HCT116 (cell line): ENCODE measurements around the gene SEMA3F. TPM values are rescaled to one million over a fixed set of nuclear protein-coding genes. Genes with fewer than 3 reads are reported as not detected.

Experiments used
- ATAC-seq: fragments of 200-7000 bp; cut with Tn5 transposase; 2 replicates; pipeline ENCODE4 v1.9.1; 2020; ENCODE audit warnings: mild to moderate bottlenecking, moderate library complexity
- BruUV-seq: library from RNA; stranded (reverse); fragments of 400-500 nt; replicated peaks from 2 replicates; lab custom pipeline; 2021; lab: Mats Ljungman, UMichigan
- CTCF ChIA-PET: fragments of 300-600 bp; sonication (Branson Sonifier 250); formaldehyde crosslinking; loops from one replicate; lab custom pipeline; 2021; ENCODE audit warnings: antibody characterized with exemption; lab: Charles Lee
- POLR2A ChIA-PET: fragments of 300-600, 350-600 bp; sonication (Branson Sonifier 250); formaldehyde crosslinking; loops from one replicate; lab custom pipeline; 2021; ENCODE audit warnings: antibody characterized with exemption; lab: Charles Lee
- RAD21 ChIA-PET, 2 experiments: fragments of 300-600 bp; sonication (Branson Sonifier 250); formaldehyde crosslinking; loops; one replicate each; lab custom pipeline; 2023; ENCODE audit warnings: low total read pairs in 2 of 2; ENCODE audit not compliant: uncharacterized antibody in 2 of 2, unreplicated experiment in 2 of 2, low non-redundant PET in 1 of 2; lab: Charles Lee
- DNase-seq: peaks from one replicate; pipeline ENCODE4 v3.0.0-alpha.2; 2010; ENCODE audit warnings: low read depth, low spot score
- H2AFZ ChIP-seq: fragments of 200-600 bp; shearing (Covaris generic), sonication (generic); 2 replicates; pipeline ENCODE4 v1.6.1; 2017; ENCODE audit warnings: low read depth, mixed run types, mixed read lengths, antibody characterized with exemption, low read length; ENCODE audit not compliant: poor library complexity, severe bottlenecking
- H3K27ac ChIP-seq: 2 replicates; pipeline ENCODE4 v1.5.1; 2012; ENCODE audit warnings: low read depth, low read length
- H3K27me3 ChIP-seq: fragments of 200-600 bp; sonication (generic); 2 replicates; pipeline ENCODE4 v1.6.1; 2016; ENCODE audit warnings: mixed run types, low read length, mixed read lengths; ENCODE audit not compliant: insufficient read depth
- H3K36me3 ChIP-seq, 2 experiments: fragments of 200-500 bp in 1 of 2; fragments of 200-600 bp in 1 of 2; sonication (Bioruptor generic) in 1 of 2; sonication (generic) in 1 of 2; 2 replicates each; pipeline versions ENCODE4 v1.5.1 to v1.6.1; 2014 to 2016; ENCODE audit warnings: low read length in 2 of 2, inconsistent platforms in 1 of 2, mixed read lengths in 1 of 2, mixed run types in 1 of 2; ENCODE audit not compliant: insufficient read depth in 2 of 2, control insufficient read depth in 1 of 2
- H3K4me1 ChIP-seq, 2 experiments: fragments of 200-600 bp in 1 of 2; sonication (generic) in 1 of 2; 2 replicates each; pipeline versions ENCODE4 v1.5.1 to v1.6.1; 2012 to 2017; ENCODE audit warnings: low read length in 2 of 2, inconsistent platforms in 1 of 2, mild to moderate bottlenecking in 1 of 2, mixed read lengths in 1 of 2, mixed run types in 1 of 2, moderate library complexity in 1 of 2; ENCODE audit not compliant: insufficient read depth in 2 of 2, control insufficient read depth in 1 of 2
- H3K4me2 ChIP-seq: fragments of 200-600 bp; sonication (generic); 2 replicates; pipeline ENCODE4 v1.6.1; 2017; ENCODE audit warnings: mixed run types, low read length, mixed read lengths
- H3K4me3 ChIP-seq, 2 experiments: fragments of 200-600 bp in 1 of 2; sonication (generic) in 1 of 2; replicated peaks in 1 of 2; 2 replicates each; pipeline ENCODE4 v1.5.1; 2011 to 2016; ENCODE audit warnings: low read length in 2 of 2, control low read depth in 1 of 2, low read depth in 1 of 2, mild to moderate bottlenecking in 1 of 2, mixed read lengths in 1 of 2, mixed run types in 1 of 2
- H3K79me2 ChIP-seq: fragments of 200-600 bp; sonication (generic); 2 replicates; pipeline ENCODE4 v1.6.1; 2017; ENCODE audit warnings: mild to moderate bottlenecking, mixed run types, low read length, moderate library complexity, mixed read lengths; ENCODE audit not compliant: insufficient read depth
- H3K9ac ChIP-seq: fragments of 200-600 bp; sonication (generic); 2 replicates; pipeline ENCODE4 v1.6.1; 2016; ENCODE audit warnings: low read length, mixed read lengths
- H3K9me2 ChIP-seq: fragments of 200-600 bp; sonication (generic), shearing (Covaris generic); 2 replicates; pipeline ENCODE4 v1.6.1; 2017; ENCODE audit warnings: mixed run types, mild to moderate bottlenecking, moderate library complexity; ENCODE audit not compliant: insufficient read depth
- H3K9me3 ChIP-seq, 2 experiments: fragments of 200-500 bp in 1 of 2; fragments of 200-600 bp in 1 of 2; sonication (Bioruptor generic) in 1 of 2; sonication (generic) in 1 of 2; 2 replicates each; pipeline ENCODE4 v1.6.1; 2014 to 2017; ENCODE audit warnings: low read length in 2 of 2, mixed read lengths in 2 of 2, inconsistent platforms in 1 of 2, low read depth in 1 of 2, mild to moderate bottlenecking in 1 of 2, mixed run types in 1 of 2, moderate library complexity in 1 of 2; ENCODE audit not compliant: control insufficient read depth in 1 of 2, insufficient read depth in 1 of 2
- H4K20me1 ChIP-seq: fragments of 200-600 bp; sonication (generic), shearing (Covaris generic); 2 replicates; pipeline ENCODE4 v1.6.1; 2017; ENCODE audit warnings: mixed run types, mild to moderate bottlenecking, moderate library complexity; ENCODE audit not compliant: insufficient read depth
- CTCF ChIP-seq, 3 experiments: fragments of 200-600 bp in 1 of 3; sonication (generic) in 1 of 3; IDR thresholded peaks in 2 of 3; conservative IDR thresholded peaks in 1 of 3; 2 replicates each; pipeline ENCODE4 v1.5.1; 2012 to 2017; ENCODE audit warnings: low read depth in 2 of 3, low read length in 2 of 3, antibody characterized with exemption in 1 of 3, borderline replicate concordance in 1 of 3, control low read depth in 1 of 3, mild to moderate bottlenecking in 1 of 3, mixed read lengths in 1 of 3, mixed run types in 1 of 3, moderate library complexity in 1 of 3; ENCODE audit not compliant: insufficient read depth in 1 of 3
- POLR2AphosphoS5 ChIP-seq: IDR thresholded peaks from 2 replicates; pipeline ENCODE4 v1.6.1; 2011; ENCODE audit warnings: mild to moderate bottlenecking, low read depth, low read length, moderate library complexity
- RAD21 ChIP-seq: IDR thresholded peaks from 2 replicates; pipeline ENCODE4 v1.6.1; 2012; ENCODE audit warnings: low read depth, mild to moderate bottlenecking
- SRF ChIP-seq: IDR thresholded peaks from 2 replicates; pipeline ENCODE4 v1.6.1; 2012; ENCODE audit warnings: low read depth
- intact Hi-C: fragments of 100-400 bp; cut with micrococcal nuclease; formaldehyde crosslinking; loops from 2 replicates; pipeline ENCODE4 v1.10.0; 2022
- total RNA-seq: library from RNA; stranded (reverse); gene quantifications from one replicate; pipeline ENCODE4 v1.2.1, GENCODE V29; 2021; ENCODE audit not compliant: unreplicated experiment
- TF ChIP-seq, protein P1 (sequence below): IDR thresholded peaks from 2 replicates; pipeline ENCODE4 v1.6.1; 2011; ENCODE audit warnings: mild to moderate bottlenecking, low read length, moderate library complexity; ENCODE audit not compliant: insufficient replicate concordance; ENCODE audit errors: extremely low read depth

Gene SEMA3F
- total RNA-seq, 1 experiment from 2014 or later = 15.7 TPM

- Histone ChIP-seq H3K9me2 (no peaks in the 10 kb centered on the region), H3K9me3 (no peaks in the 10 kb centered on the region), H3K79me2 (no peaks in the 10 kb centered on the region), H4K20me1 (no peaks in the 10 kb centered on the region), H3K4me2 (no peak overlapping the region), H2AFZ (no peak overlapping the region), H3K4me3 (no peak overlapping the region), H3K4me1 (no peaks in the 10 kb centered on the region), H3K9ac (no peak overlapping the region), H3K36me3 (peaks cover 35 to 40% of the 10 kb centered on the region in 2 experiments), H3K27me3 (no peaks in the 10 kb centered on the region), H3K27ac (no peak overlapping the region)
- RAD21 ChIA-PET = no interaction called here
- no peak for ATAC-seq
- CTCF ChIA-PET = interaction anchor here (1.1 to 2.9 kb wide), 6 partner anchors 9 to 140 kb away, joined by 3 to 13 read pairs (median 4); partner anchors contain the start of gene GNAT1
- intact Hi-C loops = loop anchor here (1.0 to 5.0 kb wide), 3 partner anchors 69 to 152 kb away; no protein-coding TSS in a partner anchor
- TSS peak; percentile 8 for BruUV-seq
- POLR2A ChIA-PET = no interaction called here
- no peak for DNase-seq
- TF ChIP-seq SRF = no peak
- 0 out of 2 replicates have a peak, but pooled peaks have one; percentile 12 for TF ChIP-seq POLR2AphosphoS5
These were observed 34.6 kb upstream of the SEMA3F start for GRCh38 chr3:50120364-50121071.

DNA sequence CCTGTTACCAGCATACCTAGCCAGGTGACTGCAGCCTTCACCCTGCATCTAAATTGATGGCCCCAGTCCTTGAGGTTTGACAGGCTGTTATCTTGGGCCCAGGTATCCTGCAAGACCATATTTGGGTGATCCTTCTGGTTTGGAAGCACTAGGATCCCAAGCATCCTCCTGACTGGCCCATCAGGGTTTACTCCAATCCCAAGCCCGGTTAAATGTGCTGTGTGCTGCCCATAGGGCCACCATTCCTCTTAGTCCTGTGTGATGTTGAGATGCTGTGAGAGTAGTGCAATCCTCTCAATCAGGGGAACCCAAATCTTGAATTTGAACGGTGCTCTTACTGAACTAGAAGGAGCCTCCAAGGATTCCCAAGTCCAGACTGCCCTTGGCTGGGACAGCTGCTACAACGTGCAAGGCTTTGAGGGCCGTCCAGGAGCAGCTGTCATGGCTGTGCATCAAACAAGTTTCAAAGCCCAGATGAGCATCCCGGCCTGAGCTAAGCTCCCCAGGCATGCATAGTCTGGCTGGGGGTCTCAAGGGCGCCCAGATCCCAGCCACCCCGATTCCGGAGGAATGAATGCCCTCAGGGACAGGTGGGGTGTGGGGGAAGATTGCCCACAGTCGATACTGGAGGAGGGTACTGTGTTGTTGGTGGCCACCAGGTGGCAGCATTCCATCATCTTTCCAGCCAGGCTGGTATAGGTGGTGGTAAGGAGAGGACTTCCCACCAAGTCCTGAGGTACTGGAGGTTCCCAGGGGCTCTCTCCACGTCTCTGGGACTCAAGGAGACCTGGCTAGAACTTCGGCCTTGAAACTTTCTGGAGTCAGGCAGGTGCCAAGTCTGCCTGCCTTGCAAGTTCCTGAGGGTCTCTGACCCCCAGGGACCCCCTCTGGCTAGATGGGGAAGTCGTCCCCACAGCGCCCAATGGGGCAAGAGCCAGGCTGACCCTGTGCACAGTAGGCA is 33.8 kb upstream of the SEMA3F start:
- no peaks in the 10 kb centered on the region for H3K9me3 ChIP-seq
- no peak overlapping the region for H3K4me2 ChIP-seq
- no peaks in the 10 kb centered on the region for H3K79me2 ChIP-seq
- BruUV-seq = no TSS peak
- intact Hi-C loops = loop anchor here (1.0 to 5.0 kb wide), 3 partner anchors 68 to 151 kb away; no protein-coding TSS in a partner anchor
- H3K9me2 ChIP-seq = no peaks in the 10 kb centered on the region
- no peaks in the 10 kb centered on the region for H3K4me1 ChIP-seq
- no peaks in the 10 kb centered on the region for H3K27me3 ChIP-seq
- ChIA-PET RAD21 (no interaction called here), CTCF (interaction anchor here (1.2 to 2.9 kb wide), 3 partner anchors 68 to 105 kb away, joined by 4 to 13 read pairs (median 4); partner anchors contain the start of gene GNAT1), POLR2A (no interaction called here)
- DNase-seq (peak; percentile 56), ATAC-seq (peak; percentile 94)
- H3K36me3 ChIP-seq = peaks cover 30 to 31% of the 10 kb centered on the region in 2 experiments
- TF ChIP-seq CTCF (IDR thresholded peaks at IDR 0.05 in 2 of 3, conservative IDR thresholded peaks at IDR 0.05 in 1 of 3; ENCODE audit: borderline replicate concordance in 1 of 3, insufficient read depth in 1 of 3, low read depth in 2 of 3, low read length in 2 of 3) (peak; percentile 81 to 84 (median 82)), RAD21 (peak; percentile 91)
- TF ChIP-seq, protein P1, sequence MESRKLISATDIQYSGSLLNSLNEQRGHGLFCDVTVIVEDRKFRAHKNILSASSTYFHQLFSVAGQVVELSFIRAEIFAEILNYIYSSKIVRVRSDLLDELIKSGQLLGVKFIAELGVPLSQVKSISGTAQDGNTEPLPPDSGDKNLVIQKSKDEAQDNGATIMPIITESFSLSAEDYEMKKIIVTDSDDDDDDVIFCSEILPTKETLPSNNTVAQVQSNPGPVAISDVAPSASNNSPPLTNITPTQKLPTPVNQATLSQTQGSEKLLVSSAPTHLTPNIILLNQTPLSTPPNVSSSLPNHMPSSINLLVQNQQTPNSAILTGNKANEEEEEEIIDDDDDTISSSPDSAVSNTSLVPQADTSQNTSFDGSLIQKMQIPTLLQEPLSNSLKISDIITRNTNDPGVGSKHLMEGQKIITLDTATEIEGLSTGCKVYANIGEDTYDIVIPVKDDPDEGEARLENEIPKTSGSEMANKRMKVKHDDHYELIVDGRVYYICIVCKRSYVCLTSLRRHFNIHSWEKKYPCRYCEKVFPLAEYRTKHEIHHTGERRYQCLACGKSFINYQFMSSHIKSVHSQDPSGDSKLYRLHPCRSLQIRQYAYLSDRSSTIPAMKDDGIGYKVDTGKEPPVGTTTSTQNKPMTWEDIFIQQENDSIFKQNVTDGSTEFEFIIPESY = no peak
- H4K20me1 ChIP-seq = no peaks in the 10 kb centered on the region
- H3K27ac ChIP-seq = no peak overlapping the region
- no peak overlapping the region for H3K9ac ChIP-seq
- H2AFZ ChIP-seq = no peak overlapping the region
- no peak overlapping the region for H3K4me3 ChIP-seq
